ENCODE data around the gene TAF12.
"Not testable (repeated sequence)": the region's sequence is repeated elsewhere in the genome, so short reads cannot be mapped to it uniquely, and the experiment has no call there.

Gene TAF12

GRCh38 chr1:28581531-28582247 lies 61.2 kb downstream of the TAF12 start:
- DNase-seq (ENCODE audit: low spot score): peak; percentile 98

GRCh38 chr1:28580722-28581530 lies 61.9 kb downstream of the TAF12 start:
- DNase-seq (ENCODE audit: low spot score): no peak

- DNase-seq (ENCODE audit: low spot score): no peak
Observed at GRCh38 chr1:28579401-28579800, 63.5 kb downstream of the TAF12 start.

GRCh38 chr1:28578696-28579218 lies 64.1 kb downstream of the TAF12 start:
- no peak for DNase-seq (ENCODE audit: low spot score)

GRCh38 chr1:28577738-28578536 lies 64.9 kb downstream of the TAF12 start:
- DNase-seq (ENCODE audit: low spot score): no peak

GRCh38 chr1:28577052-28577678 lies 65.7 kb downstream of the TAF12 start:
- DNase-seq (ENCODE audit: low spot score): no peak

GRCh38 chr1:28573564-28573963 lies 69.3 kb downstream of the TAF12 start:
- DNase-seq (ENCODE audit: low spot score): no peak

- not testable (repeated sequence) for DNase-seq (ENCODE audit: low spot score)
Observed at GRCh38 chr1:28572891-28573290, 70.0 kb downstream of the TAF12 start.

- DNase-seq (ENCODE audit: low spot score): no peak
Observed at GRCh38 chr1:28571911-28572310, 71.0 kb downstream of the TAF12 start.

GRCh38 chr1:28566931-28567330 lies 75.9 kb downstream of the TAF12 start:
- DNase-seq (ENCODE audit: low spot score): no peak

GRCh38 chr1:28565726-28566125 lies 77.1 kb downstream of the TAF12 start:
- DNase-seq (ENCODE audit: low spot score): no peak

GRCh38 chr1:28565040-28565439 lies 77.8 kb downstream of the TAF12 start:
- no peak for DNase-seq (ENCODE audit: low spot score)

- no peak for DNase-seq (ENCODE audit: low spot score)
Observed at GRCh38 chr1:28564310-28564709, 78.6 kb downstream of the TAF12 start.

GRCh38 chr1:28560886-28561285 lies 82.0 kb downstream of the TAF12 start:
- DNase-seq (ENCODE audit: low spot score): no peak

Data from left forelimb (tissue), 1 donor.